Loucy (cell line): Measurements from ENCODE around the gene PARN.

Experiments used
- H2AFZ ChIP-seq: fragments of 200-600 bp; sonication (generic); 2 replicates; pipeline ENCODE4 v1.6.0; 2016; ENCODE audit warnings: antibody characterized with exemption, mild to moderate bottlenecking, low read length, moderate library complexity
- H3F3A ChIP-seq: fragments of 200-600 bp; 2 replicates; pipeline ENCODE4 v1.6.0; 2016; ENCODE audit warnings: antibody characterized with exemption, low read depth, mild to moderate bottlenecking
- H3K27me3 ChIP-seq: fragments of 200-600 bp; sonication (generic); 2 replicates; pipeline ENCODE4 v1.6.1; 2014; ENCODE audit warnings: low read length, mild to moderate bottlenecking; ENCODE audit not compliant: insufficient read depth, poor library complexity, severe bottlenecking
- H3K36me3 ChIP-seq: fragments of 200-600 bp; sonication (generic); 2 replicates; pipeline ENCODE4 v1.6.1; 2016; ENCODE audit warnings: low read length; ENCODE audit not compliant: insufficient read depth
- H3K4me1 ChIP-seq: fragments of 200-600 bp; sonication (generic); 2 replicates; pipeline ENCODE4 v1.5.1; 2014; ENCODE audit warnings: low read length, mild to moderate bottlenecking; ENCODE audit not compliant: insufficient read depth, poor library complexity, severe bottlenecking
- H3K4me2 ChIP-seq: fragments of 200-600 bp; sonication (generic); 2 replicates; pipeline ENCODE4 v1.6.0; 2014; ENCODE audit warnings: antibody characterized with exemption, low read length, low read depth, mild to moderate bottlenecking; ENCODE audit not compliant: poor library complexity, severe bottlenecking
- H3K4me3 ChIP-seq: fragments of 200-600 bp; sonication (generic); 2 replicates; pipeline ENCODE4 v1.5.1; 2014; ENCODE audit warnings: low read length, mild to moderate bottlenecking, mixed read lengths; ENCODE audit not compliant: poor library complexity, severe bottlenecking
- H3K79me2 ChIP-seq: fragments of 200-600 bp; sonication (generic); 2 replicates; pipeline ENCODE4 v1.6.1; 2014; ENCODE audit warnings: low read length; ENCODE audit not compliant: insufficient read depth
- H3K9ac ChIP-seq: fragments of 200-600 bp; sonication (generic); 2 replicates; pipeline ENCODE4 v1.6.0; 2014; ENCODE audit warnings: mild to moderate bottlenecking, low read depth, low read length, moderate library complexity; ENCODE audit not compliant: poor library complexity, severe bottlenecking
- H3K9me2 ChIP-seq: fragments of 200-600 bp; sonication (generic); replicated peaks from 2 replicates; pipeline ENCODE4 v1.6.1; 2016; ENCODE audit warnings: low read depth, low read length, mixed read lengths
- H3K9me3 ChIP-seq: fragments of 200-600 bp; sonication (generic); 2 replicates; pipeline ENCODE4 v1.6.1; 2014; ENCODE audit warnings: mild to moderate bottlenecking, antibody characterized with exemption, low read length, low read depth; ENCODE audit not compliant: insufficient read depth
- H4K20me1 ChIP-seq: fragments of 200-600 bp; sonication (generic); 2 replicates; pipeline ENCODE4 v1.6.0; 2014; ENCODE audit warnings: antibody characterized with exemption, low read length, mild to moderate bottlenecking; ENCODE audit not compliant: insufficient read depth, poor library complexity, severe bottlenecking
- EZH2phosphoT487 ChIP-seq: fragments of 200-600 bp; IDR thresholded peaks from 2 replicates; pipeline ENCODE4 v1.6.1; 2018; ENCODE audit warnings: antibody characterized with exemption, mild to moderate bottlenecking, moderate library complexity, borderline replicate concordance
- TF ChIP-seq, protein P1 (sequence below): fragments of 200-600 bp; sonication (generic); conservative IDR thresholded peaks from 2 replicates; pipeline ENCODE4 v1.5.1; 2014; ENCODE audit warnings: mild to moderate bottlenecking, antibody characterized with exemption, low read length

Gene PARN

DNA sequence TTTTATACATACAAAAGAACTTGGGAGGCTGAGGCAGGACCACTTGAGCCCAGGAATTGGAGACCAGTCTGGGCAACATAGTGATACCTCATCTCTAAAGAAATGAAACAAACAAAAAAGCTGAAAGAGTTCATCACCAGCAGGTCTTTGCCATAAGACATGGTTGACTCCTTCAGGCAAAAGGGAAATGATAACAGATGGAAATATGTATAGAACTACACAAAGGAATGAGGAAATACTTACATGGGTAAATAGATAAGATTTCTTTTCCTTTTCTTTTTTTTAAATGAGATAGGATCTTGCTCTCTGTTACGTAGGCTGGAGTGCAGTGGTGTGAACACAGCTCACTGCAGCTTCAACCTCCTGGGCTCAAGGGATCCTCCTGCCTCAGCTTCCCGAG is 165.3 kb downstream of the PARN start:
- Histone ChIP-seq H3K9me3 (no peaks in the 10 kb centered on the region), H2AFZ (no peak overlapping the region), H3F3A (no peaks in the 10 kb centered on the region), H3K27me3 (no peaks in the 10 kb centered on the region), H4K20me1 (no peaks in the 10 kb centered on the region), H3K4me2 (no peak overlapping the region), H3K9me2 (no peaks in the 10 kb centered on the region), H3K9ac (no peak overlapping the region), H3K4me1 (no peaks in the 10 kb centered on the region), H3K4me3 (no peak overlapping the region), H3K36me3 (peaks cover 4% of the 10 kb centered on the region; the same call in 1 of the 2 replicates), H3K79me2 (no peaks in the 10 kb centered on the region)
- TF ChIP-seq, protein P1, sequence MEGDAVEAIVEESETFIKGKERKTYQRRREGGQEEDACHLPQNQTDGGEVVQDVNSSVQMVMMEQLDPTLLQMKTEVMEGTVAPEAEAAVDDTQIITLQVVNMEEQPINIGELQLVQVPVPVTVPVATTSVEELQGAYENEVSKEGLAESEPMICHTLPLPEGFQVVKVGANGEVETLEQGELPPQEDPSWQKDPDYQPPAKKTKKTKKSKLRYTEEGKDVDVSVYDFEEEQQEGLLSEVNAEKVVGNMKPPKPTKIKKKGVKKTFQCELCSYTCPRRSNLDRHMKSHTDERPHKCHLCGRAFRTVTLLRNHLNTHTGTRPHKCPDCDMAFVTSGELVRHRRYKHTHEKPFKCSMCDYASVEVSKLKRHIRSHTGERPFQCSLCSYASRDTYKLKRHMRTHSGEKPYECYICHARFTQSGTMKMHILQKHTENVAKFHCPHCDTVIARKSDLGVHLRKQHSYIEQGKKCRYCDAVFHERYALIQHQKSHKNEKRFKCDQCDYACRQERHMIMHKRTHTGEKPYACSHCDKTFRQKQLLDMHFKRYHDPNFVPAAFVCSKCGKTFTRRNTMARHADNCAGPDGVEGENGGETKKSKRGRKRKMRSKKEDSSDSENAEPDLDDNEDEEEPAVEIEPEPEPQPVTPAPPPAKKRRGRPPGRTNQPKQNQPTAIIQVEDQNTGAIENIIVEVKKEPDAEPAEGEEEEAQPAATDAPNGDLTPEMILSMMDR, result no peak
- TF ChIP-seq EZH2phosphoT487, result no peak

DNA sequence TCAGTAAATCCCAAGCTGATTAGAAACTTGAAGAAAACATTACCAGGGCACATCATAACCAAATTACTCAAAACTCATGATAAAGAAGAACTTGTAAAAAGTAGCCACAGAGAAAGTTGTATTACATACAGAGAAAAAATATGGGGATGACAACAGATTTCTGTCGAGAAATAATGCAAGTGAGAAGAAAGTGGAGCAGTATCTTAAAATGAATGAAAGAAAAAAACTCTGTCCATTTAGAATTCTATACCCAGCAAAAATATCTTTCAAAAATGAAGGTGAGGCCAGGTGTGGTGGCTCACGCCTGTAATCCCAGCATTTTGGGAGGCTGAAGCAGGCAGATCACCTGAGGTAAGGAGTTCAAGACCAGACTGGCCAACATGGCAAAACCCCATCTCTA is 165.9 kb downstream of the PARN start:
- no peak overlapping the region for H3K4me2 ChIP-seq
- H3F3A ChIP-seq, result no peaks in the 10 kb centered on the region
- no peaks in the 10 kb centered on the region for H3K9me3 ChIP-seq
- H3K9ac ChIP-seq, result no peak overlapping the region
- H3K4me1 ChIP-seq, result no peaks in the 10 kb centered on the region
- H3K27me3 ChIP-seq, result no peaks in the 10 kb centered on the region
- no peaks in the 10 kb centered on the region for H3K79me2 ChIP-seq
- no peak overlapping the region for H3K4me3 ChIP-seq
- no peaks in the 10 kb centered on the region for H4K20me1 ChIP-seq
- TF ChIP-seq EZH2phosphoT487, result no peak
- TF ChIP-seq, protein P1, result no peak
- peaks cover 4% of the 10 kb centered on the region; the same call in 1 of the 2 replicates for H3K36me3 ChIP-seq
- no peak overlapping the region for H2AFZ ChIP-seq
- no peaks in the 10 kb centered on the region for H3K9me2 ChIP-seq

DNA sequence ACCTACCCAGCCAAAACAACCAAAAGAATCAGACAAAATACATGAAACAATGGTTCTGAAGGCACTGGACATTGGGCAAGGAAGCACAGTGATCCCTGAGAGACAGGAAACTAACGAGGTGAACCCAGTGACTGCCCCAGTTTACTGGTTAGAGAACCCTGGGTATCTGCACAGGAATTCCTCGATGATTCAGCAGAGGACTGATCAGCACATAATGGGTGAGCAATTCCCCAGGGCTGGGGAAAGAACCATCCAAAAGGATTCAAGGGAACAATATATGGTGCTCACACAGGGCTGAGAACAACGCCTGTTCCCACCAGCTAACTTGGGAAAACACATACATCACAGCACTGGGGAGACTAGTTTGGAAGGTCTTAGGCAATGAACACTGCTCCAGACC is 167.2 kb downstream of the PARN start:
- H2AFZ ChIP-seq, result no peak overlapping the region
- H3K9ac ChIP-seq, result no peak overlapping the region
- H3K36me3 ChIP-seq, result peaks cover 4% of the 10 kb centered on the region; the same call in 1 of the 2 replicates
- no peak overlapping the region for H3K4me2 ChIP-seq
- TF ChIP-seq, protein P1, result no peak
- TF ChIP-seq EZH2phosphoT487, result no peak
- no peaks in the 10 kb centered on the region for H3K9me2 ChIP-seq
- no peaks in the 10 kb centered on the region for H3K79me2 ChIP-seq
- H3K4me3 ChIP-seq, result no peak overlapping the region
- no peaks in the 10 kb centered on the region for H3F3A ChIP-seq
- no peaks in the 10 kb centered on the region for H3K9me3 ChIP-seq
- H4K20me1 ChIP-seq, result no peaks in the 10 kb centered on the region
- no peaks in the 10 kb centered on the region for H3K27me3 ChIP-seq
- H3K4me1 ChIP-seq, result no peaks in the 10 kb centered on the region
